HUES64 (cell line): ENCODE measurements around the gene CNOT2.

Experiments
- H3K27ac ChIP-seq: 2 replicates; pipeline ENCODE4 v1.7.0; 2013; ENCODE audit warnings: low read depth, low read length, inconsistent platforms
- H3K27me3 ChIP-seq: 2 replicates; pipeline ENCODE4 v1.6.1; 2013; ENCODE audit warnings: mild to moderate bottlenecking, low read length; ENCODE audit not compliant: insufficient read depth
- H3K36me3 ChIP-seq: 2 replicates; pipeline ENCODE4 v1.6.1; 2013; ENCODE audit warnings: mild to moderate bottlenecking, low read length; ENCODE audit not compliant: insufficient read depth
- H3K4me1 ChIP-seq: 2 replicates; pipeline ENCODE4 v1.6.1; 2013; ENCODE audit warnings: mild to moderate bottlenecking, low read length, moderate library complexity; ENCODE audit not compliant: insufficient read depth
- H3K4me3 ChIP-seq: 2 replicates; pipeline ENCODE4 v1.5.1; 2013; ENCODE audit warnings: mild to moderate bottlenecking, low read length, moderate library complexity
- H3K9ac ChIP-seq: 2 replicates; pipeline ENCODE4 v1.6.1; 2013; ENCODE audit warnings: mild to moderate bottlenecking, low read depth, low read length
- H3K9me3 ChIP-seq: 2 replicates; pipeline ENCODE4 v1.6.1; 2013; ENCODE audit warnings: low read depth, low read length; ENCODE audit not compliant: insufficient read depth
- WGBS: fragments of 150-250, 120-280 bp; methylation state at CpG from one replicate; pipeline ENCODE4 v1.1.7; 2013; ENCODE audit warnings: missing lambda C conversion rate; 5-methylcytosine and 5-hydroxymethylcytosine counted together

The CNOT2 gene

GRCh38 chr12:70251661-70252060 lies 8.4 kb downstream of the CNOT2 start:
- Histone ChIP-seq H3K4me1 (peaks cover 49% of the 10 kb centered on the region), H3K36me3 (peaks cover 5% of the 10 kb centered on the region; the same call in 1 of the 2 replicates), H3K9me3 (no peaks in the 10 kb centered on the region)

GRCh38 chr12:70252832-70253231 lies 9.6 kb downstream of the CNOT2 start:
- H3K9ac ChIP-seq, result no peak overlapping the region
- peaks cover 49% of the 10 kb centered on the region for H3K4me1 ChIP-seq
- H3K27me3 ChIP-seq, result no peaks in the 10 kb centered on the region
- no peak overlapping the region for H3K4me3 ChIP-seq
- H3K9me3 ChIP-seq, result no peaks in the 10 kb centered on the region
- H3K27ac ChIP-seq, result no peak overlapping the region
- H3K36me3 ChIP-seq, result peaks cover 5% of the 10 kb centered on the region; the same call in 1 of the 2 replicates
- WGBS, result 94% methylated on average over 4 of the region's 4 CpGs

More at GRCh38 chr12:70251661-70252060, 8.4 kb downstream of the CNOT2 start:
- no peak overlapping the region for H3K27ac ChIP-seq
- H3K27me3 ChIP-seq, result no peaks in the 10 kb centered on the region
- no peak overlapping the region for H3K4me3 ChIP-seq
- H3K9ac ChIP-seq, result no peak overlapping the region
- 91% methylated on average over 2 of the region's 2 CpGs for WGBS

- peaks cover 58% of the 10 kb centered on the region for H3K4me1 ChIP-seq
- H3K27ac ChIP-seq, result no peak overlapping the region
- no peak overlapping the region for H3K9ac ChIP-seq
- 91% methylated on average over 5 of the region's 5 CpGs for WGBS
- H3K9me3 ChIP-seq, result no peaks in the 10 kb centered on the region
- H3K36me3 ChIP-seq, result peaks cover 5% of the 10 kb centered on the region; the same call in 1 of the 2 replicates
- H3K27me3 ChIP-seq, result no peaks in the 10 kb centered on the region
- H3K4me3 ChIP-seq, result no peak overlapping the region
These were observed 11.0 kb downstream of the CNOT2 start for GRCh38 chr12:70254225-70254624.

- Histone ChIP-seq H3K36me3 (peaks cover under 1% of the 10 kb centered on the region; the same call in 1 of the 2 replicates), H3K27me3 (no peaks in the 10 kb centered on the region), H3K27ac (no peak overlapping the region), H3K9me3 (no peaks in the 10 kb centered on the region), H3K4me1 (peaks cover 55% of the 10 kb centered on the region), H3K4me3 (no peak overlapping the region), H3K9ac (no peak overlapping the region)
- WGBS, result 94% methylated on average over 5 of the region's 5 CpGs
These were observed 11.6 kb downstream of the CNOT2 start for GRCh38 chr12:70254846-70255245.

GRCh38 chr12:70255311-70255710 lies 12.1 kb downstream of the CNOT2 start:
- Histone ChIP-seq H3K4me1 (peaks cover 50% of the 10 kb centered on the region), H3K27me3 (no peaks in the 10 kb centered on the region), H3K4me3 (no peak overlapping the region), H3K36me3 (no peaks in the 10 kb centered on the region), H3K9me3 (no peaks in the 10 kb centered on the region), H3K9ac (no peak overlapping the region), H3K27ac (no peak overlapping the region)
- WGBS, result 83% methylated on average over 3 of the region's 3 CpGs

GRCh38 chr12:70258605-70259403 lies 15.6 kb downstream of the CNOT2 start:
- no peak overlapping the region for H3K27ac ChIP-seq
- H3K4me1 ChIP-seq, result peaks cover 39% of the 10 kb centered on the region
- 73% methylated on average over 3 of the region's 5 CpGs for WGBS
- H3K27me3 ChIP-seq, result no peaks in the 10 kb centered on the region
- H3K9ac ChIP-seq, result no peak overlapping the region
- no peaks in the 10 kb centered on the region for H3K36me3 ChIP-seq
- H3K4me3 ChIP-seq, result no peak overlapping the region
- no peaks in the 10 kb centered on the region for H3K9me3 ChIP-seq

GRCh38 chr12:70260646-70261045 lies 17.4 kb downstream of the CNOT2 start:
- Histone ChIP-seq H3K9ac (no peak overlapping the region), H3K4me3 (no peak overlapping the region), H3K27me3 (no peaks in the 10 kb centered on the region), H3K9me3 (no peaks in the 10 kb centered on the region), H3K36me3 (no peaks in the 10 kb centered on the region), H3K27ac (no peak overlapping the region), H3K4me1 (peaks cover 37% of the 10 kb centered on the region)
- no CpG with 5 or more reads among the region's 1 CpG for WGBS

- Histone ChIP-seq H3K27ac (no peak overlapping the region), H3K9me3 (no peaks in the 10 kb centered on the region), H3K27me3 (no peaks in the 10 kb centered on the region), H3K4me1 (peaks cover 21% of the 10 kb centered on the region), H3K4me3 (no peak overlapping the region), H3K9ac (no peak overlapping the region), H3K36me3 (no peaks in the 10 kb centered on the region)
- 90% methylated on average over 5 of the region's 6 CpGs for whole genome bisulfite sequencing
These were observed 21.0 kb downstream of the CNOT2 start for GRCh38 chr12:70264067-70264867.

GRCh38 chr12:70265132-70265531 lies 21.9 kb downstream of the CNOT2 start:
- H3K27me3 ChIP-seq, result no peaks in the 10 kb centered on the region
- no peaks in the 10 kb centered on the region for H3K9me3 ChIP-seq
- WGBS, result 100% methylated on average over 1 of the region's 1 CpG
- H3K4me1 ChIP-seq, result peaks cover 21% of the 10 kb centered on the region
- no peaks in the 10 kb centered on the region for H3K36me3 ChIP-seq
- H3K9ac ChIP-seq, result no peak overlapping the region
- no peak overlapping the region for H3K27ac ChIP-seq
- H3K4me3 ChIP-seq, result no peak overlapping the region

GRCh38 chr12:70267550-70267949 lies 24.3 kb downstream of the CNOT2 start:
- WGBS, result no CpG with 5 or more reads among the region's 1 CpG
- no peaks in the 10 kb centered on the region for H3K36me3 ChIP-seq
- H3K9me3 ChIP-seq, result no peaks in the 10 kb centered on the region
- H3K4me1 ChIP-seq, result peaks cover 35% of the 10 kb centered on the region
- H3K4me3 ChIP-seq, result no peak overlapping the region
- H3K27me3 ChIP-seq, result no peaks in the 10 kb centered on the region
- no peak overlapping the region for H3K9ac ChIP-seq
- 0 out of 2 replicates have a peak overlapping the region, but pooled peaks have one; percentile 8 for H3K27ac ChIP-seq

- Histone ChIP-seq H3K27ac (no peak overlapping the region), H3K4me1 (peaks cover 28% of the 10 kb centered on the region), H3K27me3 (no peaks in the 10 kb centered on the region), H3K36me3 (no peaks in the 10 kb centered on the region), H3K9ac (no peak overlapping the region), H3K9me3 (no peaks in the 10 kb centered on the region), H3K4me3 (no peak overlapping the region)
- WGBS, result 90% methylated on average over 1 of the region's 2 CpGs
These were observed 25.7 kb downstream of the CNOT2 start for GRCh38 chr12:70268972-70269371.
